Measurements from ENCODE around the gene HIRA. TPM values are rescaled to one million over a fixed set of nuclear protein-coding genes. Genes with fewer than 3 reads are reported as not detected.

The HIRA gene
- total and polyA plus RNA-seq, 2 experiments from 2014 or later = 2.7 to 18.6 TPM

DNA sequence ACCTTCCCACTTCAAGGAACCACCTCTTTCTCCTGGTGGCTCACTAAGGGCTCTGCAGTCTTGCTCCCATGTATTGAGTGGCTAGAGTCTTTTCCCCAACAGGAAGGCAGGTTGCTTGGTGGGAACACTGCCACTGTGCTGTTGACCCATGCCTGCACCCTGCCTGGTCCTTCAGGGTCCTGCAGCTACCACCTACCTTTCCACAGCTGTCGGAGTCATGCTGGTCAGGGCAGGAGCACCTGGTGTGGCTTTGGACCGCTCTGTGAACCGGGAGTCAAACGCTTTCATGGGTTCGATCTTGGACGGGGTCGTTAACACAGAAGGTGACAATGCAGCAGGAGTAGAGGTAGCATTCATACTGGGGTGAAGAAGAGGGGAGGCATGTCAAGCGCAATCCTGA is 56.1 kb downstream of the HIRA start:
- H3K4me3 ChIP-seq = no peak overlapping the region
- no peaks in the 10 kb centered on the region for H3K27me3 ChIP-seq (replicated peaks; ENCODE audit: insufficient read depth)
- H4K20me1 ChIP-seq (ENCODE audit: insufficient read depth) = no peaks in the 10 kb centered on the region
- no peaks in the 10 kb centered on the region for H3K4me1 ChIP-seq (ENCODE audit: insufficient read depth)
- H3K36me3 ChIP-seq (ENCODE audit: low read depth) = peaks cover 23% of the 10 kb centered on the region; the same call in 1 of the 2 replicates
- in situ Hi-C loops (cut with MboI) = no loop called here
- no peak for DNase-seq
- H3K27ac ChIP-seq = no peak overlapping the region
- no peak overlapping the region for H3K9ac ChIP-seq
- no peak overlapping the region for H2AFZ ChIP-seq
- no peaks in the 10 kb centered on the region for H3K79me2 ChIP-seq (ENCODE audit: insufficient read depth)
- H3K9me3 ChIP-seq (ENCODE audit: low read depth) = no peaks in the 10 kb centered on the region
- no peaks in the 10 kb centered on the region for H3K9me2 ChIP-seq (ENCODE audit: insufficient read depth)
- TF ChIP-seq EZH2 (IDR thresholded peaks at IDR 0.05; ENCODE audit: insufficient read depth, poor library complexity, severe bottlenecking) (no peak), EZH2phosphoT487 (IDR thresholded peaks at IDR 0.05; ENCODE audit: insufficient read depth, low read depth) (no peak)
- WGBS, 2 experiments (ENCODE audit: low coverage in 1 of 2, low lambda C conversion rate in 2 of 2, missing lambda C conversion rate in 2 of 2) = 99% methylated on average over 8 of the region's 8 CpGs
- no peak overlapping the region for H3K4me2 ChIP-seq (ENCODE audit: unreplicated experiment)
- no peaks in the 10 kb centered on the region; the same call in 1 of the 2 replicates for H3F3A ChIP-seq (ENCODE audit: insufficient read depth)

DNA sequence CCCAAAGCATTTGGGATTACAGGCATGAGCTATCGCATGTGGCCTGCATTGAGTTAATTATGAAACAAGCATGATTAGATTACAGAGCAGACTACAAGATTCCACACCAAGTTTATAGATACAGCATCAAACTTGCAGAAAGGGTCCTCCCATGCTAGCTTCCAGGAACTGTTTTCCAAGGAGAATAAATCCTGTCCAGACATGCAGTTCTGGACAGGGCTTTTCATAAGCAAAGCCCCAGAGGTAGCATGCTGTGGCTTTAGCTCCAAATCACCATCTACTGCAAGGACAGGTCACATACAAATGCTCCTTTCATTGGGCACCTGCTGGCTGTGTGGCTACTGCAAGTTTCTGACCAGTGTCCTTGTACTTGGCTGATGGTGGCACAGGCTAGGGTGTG is 57.1 kb downstream of the HIRA start:
- no peaks in the 10 kb centered on the region for H4K20me1 ChIP-seq (ENCODE audit: insufficient read depth)
- no peaks in the 10 kb centered on the region; the same call in 1 of the 2 replicates for H3F3A ChIP-seq (ENCODE audit: insufficient read depth)
- H2AFZ ChIP-seq = no peak overlapping the region
- no peak for DNase-seq
- H3K79me2 ChIP-seq (ENCODE audit: insufficient read depth) = no peaks in the 10 kb centered on the region
- H3K4me1 ChIP-seq (ENCODE audit: insufficient read depth) = no peaks in the 10 kb centered on the region
- H3K4me3 ChIP-seq = no peak overlapping the region
- peaks cover 23% of the 10 kb centered on the region; the same call in 1 of the 2 replicates for H3K36me3 ChIP-seq (ENCODE audit: low read depth)
- TF ChIP-seq EZH2phosphoT487 (IDR thresholded peaks at IDR 0.05; ENCODE audit: insufficient read depth, low read depth) = no peak
- H3K4me2 ChIP-seq (ENCODE audit: unreplicated experiment) = no peak overlapping the region
- in situ Hi-C loops (cut with MboI) = no loop called here
- H3K9me3 ChIP-seq (ENCODE audit: low read depth) = no peaks in the 10 kb centered on the region
- no peaks in the 10 kb centered on the region for H3K9me2 ChIP-seq (ENCODE audit: insufficient read depth)
- H3K27me3 ChIP-seq (replicated peaks; ENCODE audit: insufficient read depth) = no peaks in the 10 kb centered on the region
- no peak overlapping the region for H3K27ac ChIP-seq
- no peak overlapping the region for H3K9ac ChIP-seq
- WGBS, 2 experiments (ENCODE audit: low coverage in 1 of 2, low lambda C conversion rate in 2 of 2, missing lambda C conversion rate in 2 of 2) = 95 to 100% methylated on average over 1 of the region's 1 CpG

DNA sequence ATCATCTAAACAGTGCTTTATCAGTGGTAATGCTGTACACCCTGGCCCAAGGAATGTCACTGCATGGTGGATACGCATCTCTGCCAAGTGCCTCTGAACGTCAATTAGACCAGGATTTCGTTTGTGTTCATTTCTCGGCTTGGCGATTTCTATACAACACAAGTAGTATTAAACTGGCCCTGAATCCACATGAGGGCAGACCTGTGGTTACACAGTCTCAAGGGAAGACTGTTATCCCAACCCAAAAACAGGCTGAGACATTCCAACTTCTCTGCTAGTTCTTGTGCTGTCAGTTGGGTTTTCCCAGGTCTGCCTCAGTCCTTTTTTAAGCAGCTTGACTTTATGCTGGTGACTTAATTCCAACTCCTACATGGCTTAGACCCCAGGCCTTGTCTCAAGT is 58.1 kb downstream of the HIRA start:
- H3K4me1 ChIP-seq (ENCODE audit: insufficient read depth) = no peaks in the 10 kb centered on the region
- H2AFZ ChIP-seq = no peak overlapping the region
- H3K4me2 ChIP-seq (ENCODE audit: unreplicated experiment) = no peak overlapping the region
- H3K9me3 ChIP-seq (ENCODE audit: low read depth) = no peaks in the 10 kb centered on the region
- no peak overlapping the region for H3K27ac ChIP-seq
- H4K20me1 ChIP-seq (ENCODE audit: insufficient read depth) = no peaks in the 10 kb centered on the region
- 92 to 94% methylated on average over 5 of the region's 5 CpGs for WGBS, 2 experiments (ENCODE audit: low coverage in 1 of 2, low lambda C conversion rate in 2 of 2, missing lambda C conversion rate in 2 of 2)
- TF ChIP-seq EZH2 (IDR thresholded peaks at IDR 0.05; ENCODE audit: insufficient read depth, poor library complexity, severe bottlenecking) (no peak), EZH2phosphoT487 (IDR thresholded peaks at IDR 0.05; ENCODE audit: insufficient read depth, low read depth) (no peak)
- DNase-seq = no peak
- no peaks in the 10 kb centered on the region; the same call in 1 of the 2 replicates for H3F3A ChIP-seq (ENCODE audit: insufficient read depth)
- no peak overlapping the region for H3K9ac ChIP-seq
- in situ Hi-C loops (cut with MboI) = no loop called here
- H3K36me3 ChIP-seq (ENCODE audit: low read depth) = peaks cover 23% of the 10 kb centered on the region; the same call in 1 of the 2 replicates
- no peaks in the 10 kb centered on the region for H3K79me2 ChIP-seq (ENCODE audit: insufficient read depth)
- H3K4me3 ChIP-seq = no peak overlapping the region
- H3K27me3 ChIP-seq (replicated peaks; ENCODE audit: insufficient read depth) = no peaks in the 10 kb centered on the region
- H3K9me2 ChIP-seq (ENCODE audit: insufficient read depth) = no peaks in the 10 kb centered on the region

DNA sequence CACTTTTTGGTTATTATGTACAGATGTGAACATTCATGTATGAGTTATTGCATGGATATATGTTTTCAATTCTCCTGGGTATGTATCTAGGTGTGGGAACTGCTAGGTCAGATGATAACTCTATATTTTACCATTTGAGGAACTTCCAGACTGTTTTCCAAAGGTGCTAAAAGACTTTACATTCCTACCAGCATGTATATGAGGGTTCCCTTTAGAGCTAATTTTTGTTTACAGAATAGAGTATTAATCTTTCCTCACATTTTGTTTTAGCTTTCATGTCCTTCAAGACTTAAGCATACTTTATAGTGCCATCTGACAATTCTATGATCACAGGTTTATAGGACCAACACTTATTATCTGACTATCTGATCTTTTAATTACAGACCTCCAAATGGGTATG is 59.6 kb downstream of the HIRA start:
- no peak for DNase-seq
- Histone ChIP-seq H3K27ac (no peak overlapping the region), H3F3A (ENCODE audit: insufficient read depth) (no peaks in the 10 kb centered on the region; the same call in 1 of the 2 replicates), H3K36me3 (ENCODE audit: low read depth) (peaks cover 30% of the 10 kb centered on the region; the same call in 1 of the 2 replicates), H3K9ac (no peak overlapping the region), H3K79me2 (ENCODE audit: insufficient read depth) (no peaks in the 10 kb centered on the region), H3K4me1 (ENCODE audit: insufficient read depth) (no peaks in the 10 kb centered on the region), H3K4me3 (no peak overlapping the region), H3K4me2 (ENCODE audit: unreplicated experiment) (no peak overlapping the region), H3K9me2 (ENCODE audit: insufficient read depth) (no peaks in the 10 kb centered on the region), H4K20me1 (ENCODE audit: insufficient read depth) (no peaks in the 10 kb centered on the region), H3K27me3 (replicated peaks; ENCODE audit: insufficient read depth) (no peaks in the 10 kb centered on the region), H2AFZ (no peak overlapping the region), H3K9me3 (ENCODE audit: low read depth) (no peaks in the 10 kb centered on the region)
- in situ Hi-C loops (cut with MboI) = no loop called here
- no peak for TF ChIP-seq EZH2 (IDR thresholded peaks at IDR 0.05; ENCODE audit: insufficient read depth, poor library complexity, severe bottlenecking)
- TF ChIP-seq EZH2phosphoT487 (IDR thresholded peaks at IDR 0.05; ENCODE audit: insufficient read depth, low read depth) = no peak

DNA sequence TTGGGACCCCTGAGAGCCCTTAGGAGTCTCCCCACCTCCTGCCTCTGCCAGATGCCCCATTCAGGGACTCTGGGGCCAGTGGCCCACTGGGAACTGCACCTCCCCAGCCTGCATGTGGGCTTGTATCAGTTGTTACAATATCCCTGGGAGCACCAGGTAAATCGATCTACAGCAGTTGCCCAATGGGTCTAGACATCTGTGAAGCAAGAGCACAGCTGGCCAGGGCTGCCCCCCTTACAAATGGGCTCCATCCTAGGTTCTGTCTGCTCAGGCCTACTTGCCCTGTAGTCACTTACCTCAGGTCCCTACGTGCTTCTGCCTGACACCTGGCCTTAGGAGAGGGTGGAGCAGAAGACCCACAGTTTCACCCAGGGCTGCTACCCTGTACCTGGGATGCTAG is 62.7 kb downstream of the HIRA start:
- WGBS, 2 experiments (ENCODE audit: low coverage in 1 of 2, low lambda C conversion rate in 2 of 2, missing lambda C conversion rate in 2 of 2) = 84 to 95% methylated on average over 2 of the region's 2 CpGs
- Histone ChIP-seq H3F3A (ENCODE audit: insufficient read depth) (no peaks in the 10 kb centered on the region; the same call in 1 of the 2 replicates), H3K36me3 (ENCODE audit: low read depth) (peaks cover 33% of the 10 kb centered on the region; the same call in 1 of the 2 replicates), H3K4me1 (ENCODE audit: insufficient read depth) (no peaks in the 10 kb centered on the region), H3K9me3 (ENCODE audit: low read depth) (no peaks in the 10 kb centered on the region), H3K9me2 (ENCODE audit: insufficient read depth) (no peaks in the 10 kb centered on the region), H3K4me2 (ENCODE audit: unreplicated experiment) (no peak overlapping the region), H3K27me3 (replicated peaks; ENCODE audit: insufficient read depth) (no peaks in the 10 kb centered on the region), H2AFZ (no peak overlapping the region), H4K20me1 (ENCODE audit: insufficient read depth) (no peaks in the 10 kb centered on the region), H3K4me3 (no peak overlapping the region), H3K9ac (no peak overlapping the region), H3K79me2 (ENCODE audit: insufficient read depth) (no peaks in the 10 kb centered on the region), H3K27ac (no peak overlapping the region)
- no peak for TF ChIP-seq EZH2phosphoT487 (IDR thresholded peaks at IDR 0.05; ENCODE audit: insufficient read depth, low read depth)
- TF ChIP-seq EZH2 (IDR thresholded peaks at IDR 0.05; ENCODE audit: insufficient read depth, poor library complexity, severe bottlenecking) = no peak
- in situ Hi-C loops (cut with MboI) = no loop called here
- no peak for DNase-seq
